Measurements from ENCODE around the gene CNIH2.

DNA sequence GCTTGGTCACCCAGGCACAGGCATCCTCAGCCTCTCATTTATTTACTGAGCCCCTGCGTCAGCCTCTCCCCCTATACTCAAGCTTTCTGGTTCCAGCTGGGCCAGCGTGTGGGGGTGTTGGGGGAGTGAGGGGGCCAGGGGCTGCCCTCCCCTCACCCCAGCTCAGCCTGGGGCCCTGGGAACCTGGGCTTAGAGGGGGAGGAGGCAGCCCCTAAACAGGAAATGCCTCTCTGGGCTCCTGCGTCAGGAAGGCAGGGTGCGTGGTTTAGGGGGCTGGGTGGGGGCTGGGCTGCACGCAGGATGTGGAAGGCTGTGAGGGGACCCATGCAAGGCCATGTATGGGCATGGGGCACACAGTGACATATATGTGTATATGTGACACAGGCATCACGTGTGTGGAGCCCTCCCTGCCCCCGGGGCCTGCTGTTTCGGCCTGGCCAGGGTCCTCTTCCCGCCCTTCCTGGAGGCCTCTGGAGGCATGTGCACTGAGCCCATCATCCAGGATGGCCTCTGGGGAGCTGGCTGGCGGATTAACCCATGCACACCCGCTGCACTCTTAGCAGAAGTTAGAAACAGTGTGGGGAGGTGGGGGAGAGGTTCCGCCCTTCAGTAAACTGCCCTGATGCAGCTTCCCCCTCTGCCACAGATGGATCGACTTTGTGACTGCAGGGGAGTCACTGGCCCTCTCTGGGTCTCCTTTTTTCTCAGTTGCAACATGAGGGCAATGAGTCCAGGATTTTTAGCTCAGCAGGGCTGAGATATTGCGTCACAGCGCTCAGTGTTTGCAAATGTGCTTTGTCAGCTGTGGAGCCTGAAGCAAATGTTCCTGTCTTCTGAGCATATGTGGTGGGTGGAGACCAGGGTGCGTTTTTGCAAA, 40.0 kb downstream of the CNIH2 start:
- TF ChIP-seq, protein P1, sequence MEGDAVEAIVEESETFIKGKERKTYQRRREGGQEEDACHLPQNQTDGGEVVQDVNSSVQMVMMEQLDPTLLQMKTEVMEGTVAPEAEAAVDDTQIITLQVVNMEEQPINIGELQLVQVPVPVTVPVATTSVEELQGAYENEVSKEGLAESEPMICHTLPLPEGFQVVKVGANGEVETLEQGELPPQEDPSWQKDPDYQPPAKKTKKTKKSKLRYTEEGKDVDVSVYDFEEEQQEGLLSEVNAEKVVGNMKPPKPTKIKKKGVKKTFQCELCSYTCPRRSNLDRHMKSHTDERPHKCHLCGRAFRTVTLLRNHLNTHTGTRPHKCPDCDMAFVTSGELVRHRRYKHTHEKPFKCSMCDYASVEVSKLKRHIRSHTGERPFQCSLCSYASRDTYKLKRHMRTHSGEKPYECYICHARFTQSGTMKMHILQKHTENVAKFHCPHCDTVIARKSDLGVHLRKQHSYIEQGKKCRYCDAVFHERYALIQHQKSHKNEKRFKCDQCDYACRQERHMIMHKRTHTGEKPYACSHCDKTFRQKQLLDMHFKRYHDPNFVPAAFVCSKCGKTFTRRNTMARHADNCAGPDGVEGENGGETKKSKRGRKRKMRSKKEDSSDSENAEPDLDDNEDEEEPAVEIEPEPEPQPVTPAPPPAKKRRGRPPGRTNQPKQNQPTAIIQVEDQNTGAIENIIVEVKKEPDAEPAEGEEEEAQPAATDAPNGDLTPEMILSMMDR (IDR thresholded peaks at IDR 0.05), result no peak
- no peak for TF ChIP-seq POLR2A (IDR thresholded peaks at IDR 0.05)

All from thyroid gland (tissue), 4 donors.